SHP77 (cell line): ENCODE data around the gene OR8H2.
"Not testable (repeated sequence)": the region's sequence is repeated elsewhere in the genome, so short reads cannot be mapped to it uniquely, and the experiment has no call there.

ENCODE experiments used
- DNase-seq, 2 experiments: peaks; one replicate each; lab custom pipeline; 2025; lab: John Stamatoyannopoulos, UW

OR8H2 gene, protein sequence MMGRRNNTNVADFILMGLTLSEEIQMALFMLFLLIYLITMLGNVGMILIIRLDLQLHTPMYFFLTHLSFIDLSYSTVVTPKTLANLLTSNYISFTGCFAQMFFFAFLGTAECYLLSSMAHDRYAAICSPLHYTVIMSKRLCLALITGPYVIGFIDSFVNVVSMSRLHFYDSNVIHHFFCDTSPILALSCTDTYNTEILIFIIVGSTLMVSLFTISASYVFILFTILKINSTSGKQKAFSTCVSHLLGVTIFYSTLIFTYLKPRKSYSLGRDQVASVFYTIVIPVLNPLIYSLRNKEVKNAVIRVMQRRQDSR

DNA sequence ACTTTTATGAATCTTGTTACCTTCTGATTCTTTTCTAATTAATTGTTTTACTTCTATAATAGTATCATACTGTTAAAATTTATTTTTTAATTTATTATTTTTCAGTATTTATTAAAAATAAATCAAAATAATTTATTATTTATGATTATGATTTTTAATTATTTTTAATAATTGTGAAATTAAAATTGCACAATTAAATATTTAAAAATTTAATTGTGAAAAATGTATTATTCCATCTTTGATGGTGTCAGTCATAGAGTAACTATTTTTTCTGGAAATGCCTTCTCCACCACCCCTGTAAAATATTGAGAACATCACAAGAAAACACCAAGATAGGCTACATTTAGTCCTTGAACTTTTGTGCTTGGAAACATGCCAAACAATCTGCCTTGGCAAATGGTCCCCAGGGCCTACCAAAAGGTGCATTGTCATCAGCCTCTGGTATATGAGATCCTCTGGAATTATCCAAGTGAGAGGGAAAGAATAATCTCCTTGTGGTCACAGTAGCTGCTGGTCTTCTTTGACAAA is at the start of gene OR8H2:
Gene OR8H2, plus strand, starts transcription at position 478 of the 528 bp plus-strand sequence. CDS start 1,356 bp downstream, outside the sequence.
- no peak for DNase-seq

DNA sequence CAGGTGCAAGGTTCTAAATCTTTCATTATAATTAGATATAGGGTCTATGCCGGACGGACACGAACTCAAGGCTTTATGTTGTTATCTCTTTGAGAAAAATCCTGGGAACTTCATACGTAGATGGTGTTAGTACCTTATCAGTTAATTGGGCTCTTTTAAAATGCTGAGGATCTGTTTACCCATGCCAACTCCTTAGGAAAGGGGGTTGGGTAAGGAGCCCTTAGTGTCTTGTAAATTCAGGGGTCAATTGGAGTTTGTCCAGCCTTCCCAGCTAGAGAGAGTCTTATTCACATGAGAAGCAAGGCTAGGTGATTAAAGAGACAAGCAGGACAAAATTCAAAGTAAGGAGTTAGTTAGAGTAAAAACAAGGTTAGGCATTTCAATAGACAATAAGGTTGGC is 47.1 kb upstream of the OR8H2 start:
- not testable (repeated sequence) for DNase-seq

DNA sequence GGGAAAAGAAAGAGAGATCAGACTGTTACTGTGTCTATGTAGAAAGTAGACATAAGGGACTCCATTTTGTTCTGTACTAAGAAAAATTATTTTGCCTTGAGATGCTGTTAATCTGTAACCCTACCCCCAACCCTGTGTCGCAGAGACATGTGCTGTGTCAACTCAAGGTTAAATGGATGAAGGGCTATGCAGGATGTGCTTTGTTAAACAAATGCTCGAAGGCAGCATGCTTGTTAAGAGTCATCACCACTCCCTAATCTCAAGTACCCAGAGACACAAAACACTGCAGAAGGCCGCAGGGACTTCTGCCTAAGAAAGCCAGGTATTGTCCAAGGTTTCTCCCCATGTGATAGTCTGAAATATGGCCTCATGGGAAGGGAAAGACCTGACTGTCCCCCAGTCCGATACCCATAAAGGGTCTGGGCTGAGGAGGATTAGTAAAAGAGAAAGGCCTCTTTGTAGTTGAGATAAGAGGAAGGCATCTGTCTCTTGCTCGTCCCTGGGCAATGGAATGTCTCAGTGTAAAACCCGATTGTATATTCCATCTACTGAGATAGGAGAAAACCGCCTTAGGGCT is 45.7 kb upstream of the OR8H2 start:
- not testable (repeated sequence) for DNase-seq

DNA sequence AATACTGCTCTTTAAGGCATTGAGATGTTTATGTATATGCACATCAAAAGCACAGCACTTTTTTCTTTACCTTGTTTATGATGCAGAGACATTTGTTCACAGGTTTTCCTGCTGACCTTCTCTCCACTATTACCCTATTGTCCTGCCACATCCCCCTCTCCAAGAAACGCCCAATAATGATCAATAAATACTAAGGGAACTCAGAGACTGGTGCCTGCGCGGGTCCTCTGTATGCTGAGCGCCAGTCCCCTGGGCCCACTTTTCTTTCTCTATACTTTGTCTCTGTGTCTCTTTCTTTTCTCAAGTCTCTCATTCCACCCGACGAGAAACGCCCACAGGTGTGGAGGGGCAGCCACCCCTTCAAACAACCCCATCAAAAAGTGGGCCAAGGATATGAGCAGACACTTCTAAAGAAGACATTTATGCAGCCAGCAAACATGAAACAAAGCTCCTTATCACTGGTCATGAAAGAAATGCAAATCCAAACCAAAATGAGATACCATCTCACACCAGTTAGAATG is 45.2 kb upstream of the OR8H2 start:
- DNase-seq, result not testable (repeated sequence)

DNA sequence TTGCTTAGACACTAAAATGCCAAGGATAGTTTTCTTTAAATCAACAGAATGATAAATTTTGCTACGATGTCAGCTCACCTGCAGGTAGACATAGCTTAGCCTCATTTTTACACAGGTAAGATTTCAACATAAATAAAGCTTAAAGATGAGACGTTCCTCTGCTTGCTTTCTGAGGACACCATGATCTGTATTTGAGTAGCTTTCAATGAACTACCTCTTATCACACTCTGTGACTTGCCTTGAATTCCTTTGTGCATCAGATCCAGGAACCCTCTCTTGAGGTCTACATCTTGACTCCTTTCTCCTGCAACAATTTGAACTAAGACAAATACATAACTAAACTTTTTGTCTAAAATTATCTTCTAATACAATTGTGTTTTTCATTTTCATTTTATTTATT is 36.5 kb upstream of the OR8H2 start:
- DNase-seq, result no peak

DNA sequence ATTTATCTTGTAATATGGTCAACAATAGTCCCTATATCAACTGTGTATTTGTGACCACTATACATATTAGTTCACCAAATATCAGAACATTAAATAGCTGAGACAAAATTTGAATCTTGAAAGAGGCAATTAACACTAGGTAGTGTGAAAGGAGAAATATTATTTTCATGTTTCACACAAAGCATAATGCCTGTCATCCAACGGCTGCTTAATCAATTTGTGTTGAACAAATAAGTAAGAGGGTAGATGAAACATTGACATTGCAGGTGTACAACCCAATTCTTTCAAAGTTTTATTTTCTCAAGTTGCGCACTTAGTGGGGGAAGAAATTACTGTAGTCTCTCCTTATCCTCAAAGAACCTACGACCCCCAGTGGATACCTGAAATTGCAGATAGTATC is 13.8 kb upstream of the OR8H2 start:
- no peak for DNase-seq

DNA sequence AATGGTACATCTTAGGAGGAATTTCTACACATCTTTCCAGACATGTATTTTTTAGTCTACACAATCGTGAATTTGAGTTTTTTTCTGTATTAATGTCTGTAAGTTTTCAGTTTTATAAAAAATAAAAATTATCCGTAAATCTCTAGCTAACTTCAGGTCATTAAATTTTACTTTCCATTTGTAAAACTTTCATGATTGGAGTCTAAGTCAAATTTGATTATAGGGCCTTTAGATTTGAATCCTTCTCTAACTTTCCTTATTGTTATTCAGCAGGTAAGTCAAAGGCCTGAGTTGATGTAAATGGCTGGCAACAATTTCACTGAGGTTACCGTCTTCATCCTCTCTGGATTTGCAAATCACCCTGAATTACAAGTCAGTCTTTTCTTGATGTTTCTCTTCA is 10.5 kb upstream of the OR8H2 start, which contains the start of gene OR8I2:
Gene OR8I2, plus strand, starts transcription at position 301 of the 400 bp plus-strand sequence. Its CDS starts 0 bp downstream, at position 301.
- DNase-seq, result no peak

DNA sequence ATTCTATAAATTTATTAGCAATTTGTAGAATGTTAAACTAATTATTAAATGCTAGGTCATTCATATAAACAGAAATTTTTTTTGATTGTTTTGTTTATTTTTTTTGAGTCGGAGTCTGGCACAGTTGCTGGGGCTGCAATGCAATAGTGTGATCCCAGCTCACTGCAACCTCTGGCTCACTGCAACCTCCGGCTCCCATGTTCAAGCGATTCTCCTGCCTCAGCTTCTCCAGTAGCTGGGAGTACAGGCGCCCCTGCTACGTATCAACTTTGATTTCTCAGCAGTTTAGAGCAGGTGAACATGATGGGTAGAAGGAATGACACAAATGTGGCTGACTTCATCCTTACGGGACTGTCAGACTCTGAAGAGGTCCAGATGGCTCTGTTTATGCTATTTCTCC is 18.6 kb downstream of the OR8H2 start, which contains the start of gene OR8H3:
Gene OR8H3, plus strand, starts transcription at position 301 of the 400 bp plus-strand sequence. Its CDS starts 0 bp downstream, at position 301.
- DNase-seq, result no peak

DNA sequence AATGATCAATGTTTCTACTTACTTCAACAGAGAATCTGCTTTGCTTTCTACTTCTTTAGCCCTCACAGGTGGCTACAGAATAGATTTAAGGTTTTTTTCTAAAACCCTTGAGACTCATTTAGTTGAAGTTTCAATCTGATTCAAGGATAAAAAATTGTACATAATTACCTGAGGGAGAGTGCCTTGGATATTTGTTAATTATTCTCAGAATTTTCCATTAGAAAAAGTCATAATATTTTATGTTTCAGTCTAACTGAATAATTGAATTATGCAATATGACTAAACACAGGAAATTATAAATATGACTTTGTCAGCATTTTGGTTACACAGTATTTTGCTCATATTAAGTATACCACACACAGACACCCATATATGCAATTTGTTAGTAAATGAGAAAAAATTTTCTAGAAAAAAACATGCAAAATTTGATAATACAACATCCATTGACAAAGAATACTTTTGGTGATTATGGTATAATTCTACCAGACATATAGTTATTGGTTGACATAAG is 36.7 kb downstream of the OR8H2 start, which contains the start of gene OR8J3:
Gene OR8J3, minus strand, starts transcription at position 51 of the 511 bp plus-strand sequence. CDS start 2,483 bp downstream, outside the sequence.
- no peak for DNase-seq

DNA sequence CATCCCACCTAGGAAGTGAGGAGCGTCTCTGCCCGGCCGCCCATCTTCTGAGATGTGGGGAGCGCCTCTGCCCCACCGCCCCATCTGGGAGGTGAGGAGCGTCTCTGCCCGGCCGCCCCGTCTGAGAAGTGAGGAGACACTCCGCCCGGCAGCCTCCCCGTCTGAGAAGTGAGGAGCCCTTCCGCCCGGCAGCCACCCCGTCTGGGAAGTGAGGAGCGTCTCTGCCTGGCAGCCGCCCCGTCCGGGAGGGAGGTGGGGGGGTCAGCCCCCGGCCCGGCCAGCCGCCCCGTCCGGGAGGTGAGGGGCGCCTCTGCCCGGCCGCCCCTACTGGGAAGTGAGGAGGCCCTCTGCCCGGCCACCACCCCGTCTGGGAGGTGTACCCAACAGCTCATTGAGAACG is 40.2 kb downstream of the OR8H2 start:
- DNase-seq, result not testable (repeated sequence)

DNA sequence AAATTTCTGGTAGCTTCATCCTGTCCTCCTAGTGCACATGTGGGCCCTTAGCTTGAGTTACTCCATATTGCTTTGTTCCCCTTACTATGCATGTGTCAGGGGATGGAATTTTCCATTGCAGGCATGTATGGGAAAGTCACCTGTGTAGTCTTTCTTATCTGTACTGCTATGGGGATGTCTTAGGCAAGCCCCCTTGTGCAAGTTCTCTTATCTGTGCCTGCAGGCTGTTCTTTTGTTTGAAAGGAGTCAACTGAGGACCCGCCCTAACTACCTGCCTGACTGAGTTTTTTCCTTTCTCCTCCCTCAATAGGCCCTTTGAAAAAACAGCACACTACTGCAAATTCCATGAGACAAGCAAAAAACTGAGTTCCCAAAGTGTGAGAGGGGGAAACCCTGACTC is 47.9 kb downstream of the OR8H2 start:
- no peak for DNase-seq

DNA sequence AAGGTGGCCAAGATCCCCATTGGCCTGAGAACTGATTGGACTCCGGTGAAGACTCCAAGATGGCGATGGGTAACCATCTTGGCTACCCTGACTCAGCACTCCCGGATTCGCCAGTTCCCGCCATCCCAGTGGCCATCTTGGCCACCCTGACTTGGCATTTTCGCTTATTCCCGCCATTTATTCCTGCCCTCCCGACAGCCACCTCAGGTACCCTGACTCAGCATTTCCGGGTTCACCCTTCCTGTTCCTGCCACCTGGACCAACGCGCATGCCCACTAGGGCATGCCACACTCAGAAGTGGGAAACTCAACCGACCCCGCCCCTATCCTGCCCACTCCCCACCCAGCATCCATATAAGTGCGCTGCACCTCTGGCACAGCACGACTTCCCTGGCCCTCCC is 48.8 kb downstream of the OR8H2 start:
- no peak for DNase-seq
